HEK293 (cell line): Measurements from ENCODE around the gene BTBD6.
"Not testable (repeated sequence)": the region's sequence is repeated elsewhere in the genome, so short reads cannot be mapped to it uniquely, and the experiment has no call there.

Experiments
- CTCF ChIA-PET: fragments of 350-600 bp; formaldehyde crosslinking; extraction: SDS; loops from one replicate; lab custom pipeline; 2021; ENCODE audit warnings: antibody characterized with exemption; lab: Yijun Ruan, JAX
- POLR2A ChIA-PET: fragments of 300-600 bp; formaldehyde crosslinking; extraction: SDS; loops from one replicate; lab custom pipeline; 2020; ENCODE audit warnings: antibody characterized with exemption, inconsistent platforms; lab: Yijun Ruan, JAX
- H3K27ac ChIP-seq: fragments of 200-500 bp; sonication (Bioruptor generic); 2 replicates; pipeline ENCODE4 v1.5.1; 2014; ENCODE audit warnings: low read depth, low read length, control low read depth, inconsistent platforms; ENCODE audit errors: extremely low read depth
- H3K36me3 ChIP-seq, 2 experiments: fragments of 200-500 bp in 1 of 2; sonication (Bioruptor generic) in 1 of 2; 1 replicate in 1 of 2; 2 replicates in 1 of 2; pipeline ENCODE4 v1.5.1; 2014 to 2017; ENCODE audit warnings: inconsistent platforms in 2 of 2, low read length in 2 of 2; ENCODE audit not compliant: control insufficient read depth in 2 of 2, insufficient read depth in 1 of 2
- H3K4me1 ChIP-seq: fragments of 200-500 bp; sonication (Bioruptor generic); 2 replicates; pipeline ENCODE4 v1.5.1; 2014; ENCODE audit warnings: mild to moderate bottlenecking, low read length, inconsistent platforms; ENCODE audit not compliant: control insufficient read depth, insufficient read depth
- H3K4me3 ChIP-seq: 2 replicates; pipeline ENCODE4 v1.5.1; 2011; ENCODE audit warnings: low read depth, mild to moderate bottlenecking, control low read depth, low read length, moderate library complexity
- H3K9me3 ChIP-seq: fragments of 200-500 bp; sonication (Bioruptor generic); 2 replicates; pipeline ENCODE4 v1.5.1; 2014; ENCODE audit warnings: low read depth, low read length, inconsistent platforms; ENCODE audit not compliant: control insufficient read depth, insufficient read depth
- EGR2 ChIP-seq: fragments of 450-650 bp; formaldehyde crosslinking; IDR thresholded peaks from 2 replicates; pipeline ENCODE4 v1.5.1; 2016; ENCODE audit warnings: low read depth, missing biosample characterization, missing genetic modification characterization
- GFI1B ChIP-seq: fragments of 450-650 bp; formaldehyde crosslinking; IDR thresholded peaks from 2 replicates; pipeline ENCODE4 v1.5.1; 2016; ENCODE audit warnings: missing biosample characterization, missing genetic modification characterization
- GLIS1 ChIP-seq: fragments of 450-650 bp; formaldehyde crosslinking; IDR thresholded peaks from 2 replicates; pipeline ENCODE4 v1.5.1; 2016; ENCODE audit warnings: missing biosample characterization, missing genetic modification characterization
- ZBTB1 ChIP-seq: fragments of 450-650 bp; formaldehyde crosslinking; IDR thresholded peaks from 2 replicates; pipeline ENCODE4 v1.5.1; 2016; ENCODE audit warnings: missing biosample characterization, missing genetic modification characterization
- ZBTB48 ChIP-seq: fragments of 450-650 bp; formaldehyde crosslinking; IDR thresholded peaks from 2 replicates; pipeline ENCODE4 v1.5.1; 2016; ENCODE audit warnings: missing biosample characterization, missing genetic modification characterization
- ZIC2 ChIP-seq: fragments of 450-650 bp; formaldehyde crosslinking; IDR thresholded peaks from 2 replicates; pipeline ENCODE4 v1.5.1; 2016; ENCODE audit warnings: missing biosample characterization, missing genetic modification characterization
- ZNF223 ChIP-seq: fragments of 450-650 bp; formaldehyde crosslinking; IDR thresholded peaks from 2 replicates; pipeline ENCODE4 v1.5.1; 2016; ENCODE audit warnings: missing biosample characterization, missing genetic modification characterization
- ZNF239 ChIP-seq: fragments of 450-650 bp; formaldehyde crosslinking; IDR thresholded peaks from 2 replicates; pipeline ENCODE4 v1.5.1; 2016; ENCODE audit warnings: missing biosample characterization, missing genetic modification characterization
- ZNF24 ChIP-seq: fragments of 450-650 bp; formaldehyde crosslinking; IDR thresholded peaks from 2 replicates; pipeline ENCODE4 v1.5.1; 2016; ENCODE audit warnings: missing biosample characterization, missing genetic modification characterization
- ZNF600 ChIP-seq: fragments of 450-650 bp; formaldehyde crosslinking; IDR thresholded peaks from 2 replicates; pipeline ENCODE4 v1.5.1; 2016; ENCODE audit warnings: missing biosample characterization, missing genetic modification characterization
- ZNF707 ChIP-seq: fragments of 450-650 bp; formaldehyde crosslinking; IDR thresholded peaks from 2 replicates; pipeline ENCODE4 v1.5.1; 2016; ENCODE audit warnings: missing biosample characterization, missing genetic modification characterization
- ZNF777 ChIP-seq: fragments of 450-650 bp; formaldehyde crosslinking; IDR thresholded peaks from 2 replicates; pipeline ENCODE4 v1.5.1; 2017; ENCODE audit warnings: missing biosample characterization, missing genetic modification characterization, borderline replicate concordance
- ZXDB ChIP-seq: fragments of 450-650 bp; formaldehyde crosslinking; IDR thresholded peaks from 2 replicates; pipeline ENCODE4 v1.5.1; 2016; ENCODE audit warnings: missing biosample characterization, missing genetic modification characterization
- TF ChIP-seq, protein P1 (sequence below): fragments of 450-650 bp; formaldehyde crosslinking; IDR thresholded peaks from 2 replicates; pipeline ENCODE4 v1.5.1; 2016; ENCODE audit warnings: missing biosample characterization, missing genetic modification characterization
- TF ChIP-seq, protein P2 (sequence below): fragments of 450-650 bp; formaldehyde crosslinking; IDR thresholded peaks from 2 replicates; pipeline ENCODE4 v1.5.1; 2016; ENCODE audit warnings: missing biosample characterization, missing genetic modification characterization
- TF ChIP-seq, protein P3 (sequence below): fragments of 450-650 bp; formaldehyde crosslinking; IDR thresholded peaks from 2 replicates; pipeline ENCODE4 v1.5.1; 2017; ENCODE audit warnings: missing biosample characterization, missing genetic modification characterization
- TF ChIP-seq, protein P4 (sequence below): fragments of 450-650 bp; formaldehyde crosslinking; IDR thresholded peaks from 2 replicates; pipeline ENCODE4 v1.5.1; 2016; ENCODE audit warnings: missing biosample characterization, missing genetic modification characterization

Gene BTBD6

DNA sequence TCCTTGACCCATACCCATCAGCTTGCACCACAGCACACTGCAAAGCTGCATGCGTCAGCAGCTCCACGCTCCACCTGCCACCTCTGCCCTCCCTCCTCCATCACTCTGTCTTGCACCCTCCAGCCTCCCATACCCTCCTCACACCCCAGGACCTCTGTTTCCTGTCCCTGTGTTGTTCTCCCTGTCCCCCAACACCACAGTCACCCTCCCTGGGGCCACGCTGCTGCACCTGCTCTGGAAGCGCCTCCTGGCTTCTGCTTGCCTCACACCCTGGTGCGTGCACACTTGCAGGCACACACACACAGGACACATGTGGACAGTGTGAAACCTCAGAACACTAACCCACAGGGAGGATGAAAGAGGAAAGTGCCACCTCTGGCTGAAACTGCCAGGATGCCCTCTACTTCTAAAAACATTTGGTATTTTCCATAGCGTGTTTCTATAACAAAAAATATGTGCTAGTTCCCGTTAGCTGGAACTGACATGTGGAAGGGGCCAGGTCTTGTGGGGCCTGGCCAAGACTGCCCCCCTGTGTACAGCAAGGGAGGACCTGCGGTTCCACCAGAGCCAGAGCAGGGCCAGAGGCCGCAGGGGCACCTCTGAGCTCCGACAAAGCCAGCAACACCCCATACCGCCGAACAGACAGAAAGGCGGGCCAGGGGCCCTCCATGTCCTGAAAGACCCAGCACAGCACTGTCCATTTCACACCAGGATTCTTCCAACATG, 42.5 kb downstream of the BTBD6 start:
- H3K27ac ChIP-seq, result no peak overlapping the region
- no peak for TF ChIP-seq GFI1B (tag by site-specific recombination)
- TF ChIP-seq ZBTB48 (tag by site-specific recombination), result no peak
- TF ChIP-seq GLIS1 (tag by site-specific recombination), result no peak
- TF ChIP-seq ZNF777 (tag by site-specific recombination), result no peak
- no peak for TF ChIP-seq EGR2 (tag by site-specific recombination)
- TF ChIP-seq, protein P1, sequence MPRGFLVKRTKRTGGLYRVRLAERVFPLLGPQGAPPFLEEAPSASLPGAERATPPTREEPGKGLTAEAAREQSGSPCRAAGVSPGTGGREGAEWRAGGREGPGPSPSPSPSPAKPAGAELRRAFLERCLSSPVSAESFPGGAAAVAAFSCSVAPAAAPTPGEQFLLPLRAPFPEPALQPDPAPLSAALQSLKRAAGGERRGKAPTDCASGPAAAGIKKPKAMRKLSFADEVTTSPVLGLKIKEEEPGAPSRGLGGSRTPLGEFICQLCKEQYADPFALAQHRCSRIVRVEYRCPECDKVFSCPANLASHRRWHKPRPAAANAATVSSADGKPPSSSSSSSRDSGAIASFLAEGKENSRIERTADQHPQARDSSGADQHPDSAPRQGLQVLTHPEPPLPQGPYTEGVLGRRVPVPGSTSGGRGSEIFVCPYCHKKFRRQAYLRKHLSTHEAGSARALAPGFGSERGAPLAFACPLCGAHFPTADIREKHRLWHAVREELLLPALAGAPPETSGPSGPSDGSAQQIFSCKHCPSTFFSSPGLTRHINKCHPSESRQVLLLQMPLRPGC (tag by site-specific recombination), result no peak
- TF ChIP-seq ZNF600, result peak; percentile 20; the same call in 1 of the 2 replicates
- H3K4me3 ChIP-seq, result no peak overlapping the region
- no peaks in the 10 kb centered on the region for H3K36me3 ChIP-seq
- 0 out of 2 replicates have a peak, but pooled peaks cover 5% of the 10 kb centered on the region for H3K4me1 ChIP-seq
- no peaks in the 10 kb centered on the region for H3K9me3 ChIP-seq
- ChIA-PET CTCF (interaction anchor here (0.6 to 1.3 kb wide), 3 partner anchors 23 to 1540 kb away, joined by 3 to 4 read pairs (median 4); no protein-coding TSS in a partner anchor), POLR2A (no interaction called here)

DNA sequence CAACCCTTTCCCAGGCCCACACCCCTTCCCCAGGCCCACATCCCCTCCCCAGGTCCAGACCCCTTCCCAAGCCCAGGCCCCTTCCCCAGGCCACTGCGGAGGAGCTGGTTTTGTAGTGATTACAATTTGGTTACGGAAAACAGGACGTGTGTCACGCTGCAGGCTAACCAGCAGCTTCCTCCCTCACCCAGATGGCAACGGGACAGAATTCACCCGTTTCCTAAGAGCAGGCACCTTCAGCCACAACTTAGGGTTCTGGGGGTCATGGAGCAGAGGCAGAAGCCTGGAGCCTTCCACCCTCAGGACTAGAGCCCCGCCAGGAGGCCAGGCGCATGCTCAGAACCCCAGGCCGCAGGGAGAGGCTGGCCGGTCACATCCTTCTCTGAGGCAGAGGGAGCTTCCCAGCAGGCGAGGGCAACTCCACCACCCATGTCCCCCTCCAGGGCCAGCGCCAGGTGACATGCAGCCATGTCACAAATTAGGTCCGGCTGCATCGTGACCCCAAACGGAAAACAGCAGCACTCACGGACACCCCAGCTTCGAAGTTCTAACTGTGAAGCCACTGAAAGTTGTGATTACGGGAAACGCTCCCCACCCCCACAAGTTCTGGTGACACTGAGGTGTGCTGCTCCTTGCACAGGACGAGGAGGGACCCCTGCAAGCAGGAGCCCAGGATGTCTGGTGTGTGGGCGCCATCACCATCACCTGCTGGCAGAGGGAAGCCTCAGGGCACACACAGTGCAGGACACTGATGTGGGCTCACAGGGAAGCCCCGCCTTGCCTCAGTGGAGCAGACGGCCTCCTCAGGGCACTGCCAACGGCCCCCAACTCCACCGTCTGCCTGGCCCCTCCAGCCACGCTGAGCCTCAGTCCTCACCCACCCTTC, 44.7 kb downstream of the BTBD6 start:
- ChIA-PET CTCF (interaction anchor here (0.7 kb wide), 2 partner anchors 117 to 311 kb away, joined by 3 read pairs; no protein-coding TSS in a partner anchor), POLR2A (interaction anchor here (1.7 kb wide), 1 partner anchor 8 kb away, joined by 5 read pairs; the partner anchor contains the start of gene BRF1)
- TF ChIP-seq ZNF707 (tag by site-specific recombination) (no peak), ZIC2 (tag by site-specific recombination) (peak; percentile 28), ZNF24 (tag by site-specific recombination) (no peak)
- TF ChIP-seq, protein P2, sequence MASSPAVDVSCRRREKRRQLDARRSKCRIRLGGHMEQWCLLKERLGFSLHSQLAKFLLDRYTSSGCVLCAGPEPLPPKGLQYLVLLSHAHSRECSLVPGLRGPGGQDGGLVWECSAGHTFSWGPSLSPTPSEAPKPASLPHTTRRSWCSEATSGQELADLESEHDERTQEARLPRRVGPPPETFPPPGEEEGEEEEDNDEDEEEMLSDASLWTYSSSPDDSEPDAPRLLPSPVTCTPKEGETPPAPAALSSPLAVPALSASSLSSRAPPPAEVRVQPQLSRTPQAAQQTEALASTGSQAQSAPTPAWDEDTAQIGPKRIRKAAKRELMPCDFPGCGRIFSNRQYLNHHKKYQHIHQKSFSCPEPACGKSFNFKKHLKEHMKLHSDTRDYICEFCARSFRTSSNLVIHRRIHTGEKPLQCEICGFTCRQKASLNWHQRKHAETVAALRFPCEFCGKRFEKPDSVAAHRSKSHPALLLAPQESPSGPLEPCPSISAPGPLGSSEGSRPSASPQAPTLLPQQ (tag by site-specific recombination), result no peak
- no peak overlapping the region for H3K4me3 ChIP-seq
- no peaks in the 10 kb centered on the region; a peak in 1 of 3 replicates for H3K36me3 ChIP-seq
- H3K9me3 ChIP-seq, result no peaks in the 10 kb centered on the region
- no peak overlapping the region for H3K27ac ChIP-seq
- 0 out of 2 replicates have a peak, but pooled peaks cover 5% of the 10 kb centered on the region for H3K4me1 ChIP-seq

DNA sequence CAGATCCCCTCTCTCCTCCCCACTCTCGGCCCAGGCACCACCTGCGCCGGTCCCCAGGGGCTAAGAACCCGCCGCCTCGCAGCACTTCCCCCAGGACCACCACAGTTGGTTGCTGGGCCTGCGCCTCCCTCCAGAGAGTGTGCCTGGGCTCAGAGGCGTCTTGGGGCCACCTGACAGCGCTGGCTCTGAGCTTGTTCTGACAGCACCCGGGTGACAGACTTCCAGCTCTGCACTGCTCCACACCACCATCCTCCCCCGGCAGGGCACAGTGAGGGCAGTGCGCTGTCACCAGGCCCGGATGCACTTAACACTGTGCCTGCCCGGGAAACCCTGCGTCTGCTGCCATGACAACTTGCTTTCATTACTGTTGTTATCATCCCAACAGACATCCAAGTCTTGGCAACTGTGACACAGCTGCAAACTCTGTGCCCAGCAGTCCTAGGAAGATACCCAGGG, 45.8 kb downstream of the BTBD6 start:
- Histone ChIP-seq H3K4me1 (0 out of 2 replicates have a peak, but pooled peaks cover 5% of the 10 kb centered on the region), H3K27ac (no peak overlapping the region), H3K9me3 (no peaks in the 10 kb centered on the region), H3K4me3 (no peak overlapping the region)
- ChIA-PET CTCF (no interaction called here), POLR2A (no interaction called here)
- 0 out of 2 replicates have a peak, but pooled peaks have one; percentile 48 for TF ChIP-seq ZXDB (tag by site-specific recombination)
- no peak for TF ChIP-seq ZBTB1 (tag by site-specific recombination)
- TF ChIP-seq, protein P3, sequence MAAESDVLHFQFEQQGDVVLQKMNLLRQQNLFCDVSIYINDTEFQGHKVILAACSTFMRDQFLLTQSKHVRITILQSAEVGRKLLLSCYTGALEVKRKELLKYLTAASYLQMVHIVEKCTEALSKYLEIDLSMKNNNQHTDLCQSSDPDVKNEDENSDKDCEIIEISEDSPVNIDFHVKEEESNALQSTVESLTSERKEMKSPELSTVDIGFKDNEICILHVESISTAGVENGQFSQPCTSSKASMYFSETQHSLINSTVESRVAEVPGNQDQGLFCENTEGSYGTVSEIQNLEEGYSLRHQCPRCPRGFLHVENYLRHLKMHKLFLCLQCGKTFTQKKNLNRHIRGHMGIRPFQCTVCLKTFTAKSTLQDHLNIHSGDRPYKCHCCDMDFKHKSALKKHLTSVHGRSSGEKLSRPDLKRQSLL (tag by site-specific recombination), result no peak
- peak; percentile 94 for TF ChIP-seq ZNF600
- no peak for TF ChIP-seq ZNF239 (tag by site-specific recombination)
- peak; percentile 51 for TF ChIP-seq ZIC2 (tag by site-specific recombination)
- TF ChIP-seq, protein P4, sequence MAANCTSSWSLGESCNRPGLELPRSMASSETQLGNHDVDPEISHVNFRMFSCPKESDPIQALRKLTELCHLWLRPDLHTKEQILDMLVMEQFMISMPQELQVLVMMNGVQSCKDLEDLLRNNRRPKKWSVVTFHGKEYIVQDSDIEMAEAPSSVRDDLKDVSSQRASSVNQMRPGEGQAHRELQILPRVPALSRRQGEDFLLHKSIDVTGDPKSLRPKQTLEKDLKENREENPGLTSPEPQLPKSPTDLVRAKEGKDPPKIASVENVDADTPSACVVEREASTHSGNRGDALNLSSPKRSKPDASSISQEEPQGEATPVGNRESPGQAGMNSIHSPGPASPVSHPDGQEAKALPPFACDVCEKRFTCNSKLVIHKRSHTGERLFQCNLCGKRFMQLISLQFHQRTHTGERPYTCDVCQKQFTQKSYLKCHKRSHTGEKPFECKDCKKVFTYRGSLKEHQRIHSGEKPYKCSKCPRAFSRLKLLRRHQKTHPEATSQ (tag by site-specific recombination), result no peak
- TF ChIP-seq ZNF223 (tag by site-specific recombination), result no peak
- TF ChIP-seq, all 188 proteins: peak for 3
- H3K36me3 ChIP-seq, result no peaks in the 10 kb centered on the region; a peak in 1 of 3 replicates

DNA sequence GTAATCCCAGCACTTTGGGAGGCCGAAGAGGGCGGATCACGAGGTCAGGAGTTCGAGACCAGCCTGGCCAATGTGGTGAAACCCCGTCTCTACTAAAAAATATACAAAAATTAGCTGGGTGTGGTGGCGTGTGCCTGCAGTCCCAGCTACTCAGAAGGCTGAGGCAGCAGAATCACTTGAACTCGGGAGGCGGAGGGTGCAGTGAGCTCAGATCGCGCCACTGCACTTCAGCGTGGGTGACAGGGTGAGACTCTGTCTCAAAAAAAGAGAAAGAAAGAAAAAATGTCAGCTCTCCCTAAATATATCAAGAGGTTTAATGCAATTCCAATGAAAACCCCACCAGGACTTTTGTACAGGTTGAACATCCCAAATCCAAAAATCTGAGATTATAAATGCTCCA, 49.0 kb downstream of the BTBD6 start:
- H3K36me3 ChIP-seq, H3K4me3 ChIP-seq, H3K4me1 ChIP-seq, H3K27ac ChIP-seq, CTCF ChIA-PET, H3K9me3 ChIP-seq: not testable (repeated sequence)
- POLR2A ChIA-PET, result interaction anchor here (1.4 kb wide), 1 partner anchor 49 kb away, joined by 4 read pairs; the partner anchor contains the start of gene BTBD6
